SK-N-SH (cell line): ENCODE data around the gene PVRIG. TPM values are rescaled to one million over a fixed set of nuclear protein-coding genes. Genes with fewer than 3 reads are reported as not detected.
"Not testable (repeated sequence)": the region's sequence is repeated elsewhere in the genome, so short reads cannot be mapped to it uniquely, and the experiment has no call there.

Source experiments
- CTCF ChIA-PET: fragments of 300-600, 350-600 bp; formaldehyde crosslinking; extraction: SDS; loops from one replicate; lab custom pipeline; 2021; lab: Yijun Ruan, JAX
- POLR2A ChIA-PET: fragments of 350-600 bp; sonication (Branson Sonifier 250); formaldehyde crosslinking; extraction: SDS; loops from one replicate; lab custom pipeline; 2020; ENCODE audit warnings: antibody characterized with exemption, inconsistent platforms; lab: Yijun Ruan, JAX
- DNase-seq: peaks from one replicate; pipeline ENCODE4 v3.0.0; 2012
- H2AFZ ChIP-seq: fragments of 200-600 bp; sonication (generic); 2 replicates; pipeline ENCODE4 v1.8.1; 2016; ENCODE audit warnings: antibody characterized with exemption, mild to moderate bottlenecking, low read depth
- H3F3A ChIP-seq: fragments of 200-600 bp; sonication (generic); replicated peaks from 2 replicates; pipeline ENCODE3; 2016; ENCODE audit warnings: antibody characterized with exemption, mild to moderate bottlenecking; ENCODE audit not compliant: insufficient read depth
- H3K27ac ChIP-seq, 2 experiments: fragments of 200-500 bp in 1 of 2; fragments of 200-600 bp in 1 of 2; sonication (Bioruptor generic) in 1 of 2; sonication (generic), shearing (Covaris generic) in 1 of 2; 2 replicates each; pipeline versions ENCODE4 v1.5.1 to v1.6.1; 2014 to 2016; ENCODE audit warnings: low read depth in 2 of 2, inconsistent platforms in 1 of 2, low read length in 1 of 2, mild to moderate bottlenecking in 1 of 2, mixed read lengths in 1 of 2
- H3K27me3 ChIP-seq: fragments of 200-600 bp; sonication (generic), shearing (Covaris generic); 2 replicates; pipeline ENCODE4 v1.6.1; 2016; ENCODE audit warnings: mixed run types; ENCODE audit not compliant: insufficient read depth
- H3K36me3 ChIP-seq, 2 experiments: fragments of 200-500 bp in 1 of 2; fragments of 200-600 bp in 1 of 2; sonication (Bioruptor generic) in 1 of 2; sonication (generic) in 1 of 2; replicated peaks in 1 of 2; 2 replicates each; pipeline versions ENCODE3 to v1.5.1; 2014 to 2016; ENCODE audit warnings: low read length in 1 of 2, mild to moderate bottlenecking in 1 of 2; ENCODE audit not compliant: insufficient read depth in 2 of 2, control insufficient read depth in 1 of 2
- H3K4me1 ChIP-seq, 2 experiments: fragments of 200-500 bp in 1 of 2; fragments of 200-600 bp in 1 of 2; sonication (Bioruptor generic) in 1 of 2; sonication (generic), shearing (Covaris generic) in 1 of 2; 2 replicates each; pipeline versions ENCODE4 v1.5.1 to v1.6.1; 2014 to 2016; ENCODE audit warnings: low read depth in 1 of 2, low read length in 1 of 2, mixed run types in 1 of 2; ENCODE audit not compliant: insufficient read depth in 2 of 2, control insufficient read depth in 1 of 2
- H3K4me2 ChIP-seq: fragments of 200-600 bp; sonication (generic), shearing (Covaris generic); 2 replicates; pipeline ENCODE4 v1.6.1; 2017; ENCODE audit warnings: mixed run types
- H3K4me3 ChIP-seq, 2 experiments: fragments of 200-500 bp in 1 of 2; fragments of 200-600 bp in 1 of 2; sonication (Bioruptor generic) in 1 of 2; sonication (generic), shearing (Covaris generic) in 1 of 2; 2 replicates each; pipeline versions ENCODE4 v1.5.1 to v1.8.1; 2014 to 2016; ENCODE audit warnings: low read depth in 2 of 2, inconsistent platforms in 1 of 2, low read length in 1 of 2, mild to moderate bottlenecking in 1 of 2, mixed read lengths in 1 of 2, moderate library complexity in 1 of 2
- H3K79me2 ChIP-seq: fragments of 200-600 bp; sonication (generic); 2 replicates; pipeline ENCODE4 v1.8.1; 2017; ENCODE audit warnings: mild to moderate bottlenecking; ENCODE audit not compliant: insufficient read depth
- H3K9ac ChIP-seq: fragments of 200-600 bp; sonication (generic); 2 replicates; pipeline ENCODE4 v1.6.1; 2017; ENCODE audit warnings: mixed run types
- H3K9me2 ChIP-seq: fragments of 200-600 bp; sonication (generic); 2 replicates; pipeline ENCODE4 v1.6.1; 2017; ENCODE audit warnings: mixed run types
- H3K9me3 ChIP-seq: fragments of 200-600 bp; sonication (generic); 2 replicates; pipeline ENCODE4 v1.6.1; 2017; ENCODE audit warnings: mixed run types, mild to moderate bottlenecking, moderate library complexity
- H4K20me1 ChIP-seq: fragments of 200-600 bp; sonication (generic); 2 replicates; pipeline ENCODE4 v1.6.1; 2017; ENCODE audit warnings: mild to moderate bottlenecking, mixed run types; ENCODE audit not compliant: insufficient read depth
- CHD2 ChIP-seq: fragments of 150-350 bp; IDR thresholded peaks from 2 replicates; pipeline ENCODE4 v1.6.1; 2018; ENCODE audit warnings: low read length; ENCODE audit not compliant: partially characterized antibody
- ELF1 ChIP-seq: IDR thresholded peaks from 2 replicates; pipeline ENCODE4 v1.4.0; 2012
- EZH2phosphoT487 ChIP-seq: fragments of 200-600 bp; sonication (generic); IDR thresholded peaks from 2 replicates; pipeline ENCODE4 v1.6.1; 2017; ENCODE audit warnings: low read depth, mixed run types, mild to moderate bottlenecking, antibody characterized with exemption, moderate library complexity, borderline replicate concordance
- RCOR1 ChIP-seq: fragments of 150-350 bp; IDR thresholded peaks from 2 replicates; pipeline ENCODE4 v1.6.1; 2017; ENCODE audit warnings: antibody characterized with exemption, low read length
- WGBS: methylation state at CpG from one replicate; pipeline ENCODE4 v1.1.6; 2017; ENCODE audit warnings: low lambda C conversion rate; 5-methylcytosine and 5-hydroxymethylcytosine counted together
- polyA plus RNA-seq, 3 experiments: library from polyadenylated mRNA; depleted of rRNA; stranded (reverse); fragments of >200 nt; gene quantifications; 2 replicates each; pipeline ENCODE4 v1.2.3, GENCODE V29; 2012
- TF ChIP-seq, protein P1 (sequence below): IDR thresholded peaks from 2 replicates; pipeline ENCODE4 v1.6.1; 2012; ENCODE audit warnings: mild to moderate bottlenecking, low read depth, low read length, moderate library complexity
- TF ChIP-seq, protein P2 (sequence below): IDR thresholded peaks from 2 replicates; pipeline ENCODE4; 2012
- TF ChIP-seq, protein P3 (sequence below): fragments of 200-600 bp; sonication (generic); IDR thresholded peaks from 2 replicates; pipeline ENCODE4 v1.6.1; 2017; ENCODE audit warnings: antibody characterized with exemption, mild to moderate bottlenecking, moderate library complexity

Gene PVRIG
- polyA plus RNA-seq, 1 of the 3 experiments (the other 2 are of a cell fraction), result not detected

DNA sequence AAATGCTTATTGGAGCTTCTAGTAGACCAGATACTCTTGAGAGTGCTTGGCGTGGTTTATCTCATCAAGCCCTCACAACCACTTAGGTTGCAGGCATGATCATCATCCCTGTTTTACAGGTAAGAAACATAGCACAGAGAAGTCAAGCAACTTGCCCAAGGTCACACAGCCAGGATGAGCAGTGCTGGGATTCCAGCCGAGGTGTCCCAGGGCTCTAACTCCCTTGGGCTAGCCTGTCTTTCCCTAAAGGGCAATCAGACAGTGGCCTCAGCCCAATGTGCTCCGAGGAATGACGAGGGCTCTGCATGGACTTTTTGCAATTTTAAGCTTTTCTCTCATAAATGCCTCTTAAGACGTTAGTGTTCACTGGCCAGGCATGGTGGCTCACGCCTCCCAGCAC, 47.9 kb downstream of the PVRIG start (continued):
- TF ChIP-seq, protein P1, sequence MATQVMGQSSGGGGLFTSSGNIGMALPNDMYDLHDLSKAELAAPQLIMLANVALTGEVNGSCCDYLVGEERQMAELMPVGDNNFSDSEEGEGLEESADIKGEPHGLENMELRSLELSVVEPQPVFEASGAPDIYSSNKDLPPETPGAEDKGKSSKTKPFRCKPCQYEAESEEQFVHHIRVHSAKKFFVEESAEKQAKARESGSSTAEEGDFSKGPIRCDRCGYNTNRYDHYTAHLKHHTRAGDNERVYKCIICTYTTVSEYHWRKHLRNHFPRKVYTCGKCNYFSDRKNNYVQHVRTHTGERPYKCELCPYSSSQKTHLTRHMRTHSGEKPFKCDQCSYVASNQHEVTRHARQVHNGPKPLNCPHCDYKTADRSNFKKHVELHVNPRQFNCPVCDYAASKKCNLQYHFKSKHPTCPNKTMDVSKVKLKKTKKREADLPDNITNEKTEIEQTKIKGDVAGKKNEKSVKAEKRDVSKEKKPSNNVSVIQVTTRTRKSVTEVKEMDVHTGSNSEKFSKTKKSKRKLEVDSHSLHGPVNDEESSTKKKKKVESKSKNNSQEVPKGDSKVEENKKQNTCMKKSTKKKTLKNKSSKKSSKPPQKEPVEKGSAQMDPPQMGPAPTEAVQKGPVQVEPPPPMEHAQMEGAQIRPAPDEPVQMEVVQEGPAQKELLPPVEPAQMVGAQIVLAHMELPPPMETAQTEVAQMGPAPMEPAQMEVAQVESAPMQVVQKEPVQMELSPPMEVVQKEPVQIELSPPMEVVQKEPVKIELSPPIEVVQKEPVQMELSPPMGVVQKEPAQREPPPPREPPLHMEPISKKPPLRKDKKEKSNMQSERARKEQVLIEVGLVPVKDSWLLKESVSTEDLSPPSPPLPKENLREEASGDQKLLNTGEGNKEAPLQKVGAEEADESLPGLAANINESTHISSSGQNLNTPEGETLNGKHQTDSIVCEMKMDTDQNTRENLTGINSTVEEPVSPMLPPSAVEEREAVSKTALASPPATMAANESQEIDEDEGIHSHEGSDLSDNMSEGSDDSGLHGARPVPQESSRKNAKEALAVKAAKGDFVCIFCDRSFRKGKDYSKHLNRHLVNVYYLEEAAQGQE, result no peak
- TF ChIP-seq, protein P2, sequence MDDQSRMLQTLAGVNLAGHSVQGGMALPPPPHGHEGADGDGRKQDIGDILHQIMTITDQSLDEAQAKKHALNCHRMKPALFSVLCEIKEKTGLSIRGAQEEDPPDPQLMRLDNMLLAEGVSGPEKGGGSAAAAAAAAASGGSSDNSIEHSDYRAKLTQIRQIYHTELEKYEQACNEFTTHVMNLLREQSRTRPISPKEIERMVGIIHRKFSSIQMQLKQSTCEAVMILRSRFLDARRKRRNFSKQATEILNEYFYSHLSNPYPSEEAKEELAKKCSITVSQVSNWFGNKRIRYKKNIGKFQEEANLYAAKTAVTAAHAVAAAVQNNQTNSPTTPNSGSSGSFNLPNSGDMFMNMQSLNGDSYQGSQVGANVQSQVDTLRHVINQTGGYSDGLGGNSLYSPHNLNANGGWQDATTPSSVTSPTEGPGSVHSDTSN, result no peak
- TF ChIP-seq CHD2 (no peak), EZH2phosphoT487 (no peak), RCOR1 (no peak), ELF1 (no peak)
- TF ChIP-seq, protein P3, sequence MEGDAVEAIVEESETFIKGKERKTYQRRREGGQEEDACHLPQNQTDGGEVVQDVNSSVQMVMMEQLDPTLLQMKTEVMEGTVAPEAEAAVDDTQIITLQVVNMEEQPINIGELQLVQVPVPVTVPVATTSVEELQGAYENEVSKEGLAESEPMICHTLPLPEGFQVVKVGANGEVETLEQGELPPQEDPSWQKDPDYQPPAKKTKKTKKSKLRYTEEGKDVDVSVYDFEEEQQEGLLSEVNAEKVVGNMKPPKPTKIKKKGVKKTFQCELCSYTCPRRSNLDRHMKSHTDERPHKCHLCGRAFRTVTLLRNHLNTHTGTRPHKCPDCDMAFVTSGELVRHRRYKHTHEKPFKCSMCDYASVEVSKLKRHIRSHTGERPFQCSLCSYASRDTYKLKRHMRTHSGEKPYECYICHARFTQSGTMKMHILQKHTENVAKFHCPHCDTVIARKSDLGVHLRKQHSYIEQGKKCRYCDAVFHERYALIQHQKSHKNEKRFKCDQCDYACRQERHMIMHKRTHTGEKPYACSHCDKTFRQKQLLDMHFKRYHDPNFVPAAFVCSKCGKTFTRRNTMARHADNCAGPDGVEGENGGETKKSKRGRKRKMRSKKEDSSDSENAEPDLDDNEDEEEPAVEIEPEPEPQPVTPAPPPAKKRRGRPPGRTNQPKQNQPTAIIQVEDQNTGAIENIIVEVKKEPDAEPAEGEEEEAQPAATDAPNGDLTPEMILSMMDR, result no peak

DNA sequence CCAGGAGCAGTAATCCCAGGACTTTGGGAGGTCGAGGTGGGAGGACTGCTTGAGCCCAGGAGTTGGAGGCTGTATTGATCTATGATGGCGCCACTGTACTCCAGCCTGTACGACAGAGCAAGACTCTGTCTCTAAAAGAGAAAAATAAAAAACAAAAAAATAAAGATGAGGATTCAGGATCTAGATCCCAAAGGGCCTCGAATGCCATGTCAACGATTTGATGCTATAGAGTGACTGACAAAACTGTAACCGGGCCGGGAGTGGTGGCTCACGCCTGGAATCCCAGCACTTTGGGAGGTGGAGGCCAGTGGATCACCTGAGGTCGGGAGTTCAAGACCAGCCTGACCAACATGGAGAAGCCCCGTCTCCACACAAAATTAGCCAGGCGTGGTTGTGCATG, 49.1 kb downstream of the PVRIG start:
- H3K27ac ChIP-seq, H3K9me3 ChIP-seq, H2AFZ ChIP-seq, H3K4me2 ChIP-seq, H3K27me3 ChIP-seq, H3F3A ChIP-seq, H3K4me3 ChIP-seq, POLR2A ChIA-PET, DNase-seq, H3K36me3 ChIP-seq, H3K9ac ChIP-seq, H3K9me2 ChIP-seq, H3K4me1 ChIP-seq: not testable (repeated sequence)
- CTCF ChIA-PET, result interaction anchor here (1.9 kb wide), 1 partner anchor 76 kb away, joined by 7 read pairs; no protein-coding TSS in a partner anchor
- Histone ChIP-seq H4K20me1 (peaks cover 48% of the 10 kb centered on the region), H3K79me2 (peaks cover 58% of the 10 kb centered on the region)
- 95% methylated on average over 11 of the region's 11 CpGs for WGBS

DNA sequence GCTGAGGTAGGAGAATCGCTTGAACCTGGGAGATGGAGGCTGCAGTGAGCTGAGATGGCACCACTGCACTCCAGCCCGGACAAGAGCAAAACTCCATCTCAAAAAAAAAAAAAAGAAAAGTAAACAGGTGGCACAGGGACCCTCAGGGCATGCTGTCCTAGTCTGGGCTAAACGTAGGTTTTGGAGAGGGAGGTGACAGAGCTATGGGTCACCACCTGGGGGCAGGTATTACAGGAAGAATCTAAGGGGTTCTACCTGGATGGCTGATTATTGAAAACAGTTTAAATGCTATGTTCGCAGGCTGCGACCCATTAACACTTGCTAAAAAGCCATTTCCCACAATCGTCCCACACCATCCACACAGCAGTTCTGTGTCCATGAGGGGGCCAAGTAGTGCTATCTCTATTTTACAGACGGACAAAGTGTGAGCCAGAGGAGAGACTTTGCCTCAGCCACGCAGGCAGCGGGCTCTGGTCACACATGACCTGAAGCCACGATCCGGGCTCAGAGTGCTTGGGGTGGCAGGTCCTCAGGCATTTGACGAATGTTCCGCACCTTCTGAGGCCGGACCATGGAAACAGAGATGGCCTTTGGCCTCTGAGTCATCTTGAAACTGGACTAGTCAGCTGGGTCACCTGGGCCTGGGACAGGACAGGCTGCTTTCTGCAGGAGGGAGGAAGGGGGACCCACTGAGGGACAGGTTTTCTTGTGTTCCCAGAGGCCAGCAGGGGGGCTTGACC, 49.7 kb downstream of the PVRIG start:
- H3K9ac ChIP-seq, H3F3A ChIP-seq, POLR2A ChIA-PET, DNase-seq, H3K9me3 ChIP-seq, H3K36me3 ChIP-seq, H3K9me2 ChIP-seq, H3K27me3 ChIP-seq, H2AFZ ChIP-seq, H3K27ac ChIP-seq, H3K4me1 ChIP-seq: not testable (repeated sequence)
- Histone ChIP-seq H4K20me1 (peaks cover 42% of the 10 kb centered on the region), H3K4me2 (peak overlapping the region; percentile 100), H3K79me2 (peaks cover 58% of the 10 kb centered on the region), H3K4me3 (peak overlapping the region in 1 of 2 experiments; percentile 77; a peak in 2 of 4 replicates)
- CTCF ChIA-PET, result interaction anchor here (1.1 to 1.9 kb wide), 2 partner anchors 76 kb away, joined by 3 to 7 read pairs; no protein-coding TSS in a partner anchor
- 81% methylated on average over 12 of the region's 14 CpGs for WGBS
